HEK293 (cell line): ENCODE measurements around the gene GIGYF1.

ENCODE experiments used
- CTCF ChIP-seq: fragments of 450-650 bp; formaldehyde crosslinking; IDR thresholded peaks from 2 replicates; pipeline ENCODE4 v1.5.1; 2016; ENCODE audit warnings: missing biosample characterization, missing genetic modification characterization
- PRDM2 ChIP-seq: fragments of 450-650 bp; formaldehyde crosslinking; IDR thresholded peaks from 2 replicates; pipeline ENCODE4 v1.5.1; 2016; ENCODE audit warnings: missing biosample characterization, missing genetic modification characterization, borderline replicate concordance
- ZBTB20 ChIP-seq: fragments of 450-650 bp; formaldehyde crosslinking; IDR thresholded peaks from 2 replicates; pipeline ENCODE4 v1.5.1; 2016; ENCODE audit warnings: missing biosample characterization, missing genetic modification characterization
- ZNF214 ChIP-seq: fragments of 450-650 bp; formaldehyde crosslinking; IDR thresholded peaks from 2 replicates; pipeline ENCODE4 v1.5.1; 2017; ENCODE audit warnings: missing biosample characterization, mild to moderate bottlenecking, missing genetic modification characterization, borderline replicate concordance
- ZNF239 ChIP-seq: fragments of 450-650 bp; formaldehyde crosslinking; IDR thresholded peaks from 2 replicates; pipeline ENCODE4 v1.5.1; 2016; ENCODE audit warnings: missing biosample characterization, missing genetic modification characterization
- ZNF311 ChIP-seq: fragments of 450-650 bp; formaldehyde crosslinking; IDR thresholded peaks from 2 replicates; pipeline ENCODE4 v1.5.1; 2017; ENCODE audit warnings: missing biosample characterization, missing genetic modification characterization, borderline replicate concordance
- ZNF513 ChIP-seq: fragments of 450-650 bp; IDR thresholded peaks from 2 replicates; pipeline ENCODE4 v1.5.1; 2018; ENCODE audit warnings: missing biosample characterization, missing genetic modification characterization
- ZNF600 ChIP-seq: fragments of 450-650 bp; formaldehyde crosslinking; IDR thresholded peaks from 2 replicates; pipeline ENCODE4 v1.5.1; 2016; ENCODE audit warnings: missing biosample characterization, missing genetic modification characterization
- ZNF626 ChIP-seq: fragments of 450-650 bp; sonication (Bioruptor Pico); formaldehyde crosslinking; IDR thresholded peaks from 2 replicates; pipeline ENCODE4 v1.5.1; 2018; ENCODE audit warnings: missing biosample characterization, missing genetic modification characterization, inconsistent platforms
- ZNF629 ChIP-seq: fragments of 450-650 bp; formaldehyde crosslinking; IDR thresholded peaks from 2 replicates; pipeline ENCODE4 v1.5.1; 2017; ENCODE audit warnings: missing biosample characterization, missing genetic modification characterization
- ZNF664 ChIP-seq: fragments of 450-650 bp; formaldehyde crosslinking; IDR thresholded peaks from 2 replicates; pipeline ENCODE4 v1.5.1; 2016; ENCODE audit warnings: missing biosample characterization, missing genetic modification characterization
- ZNF777 ChIP-seq: fragments of 450-650 bp; formaldehyde crosslinking; IDR thresholded peaks from 2 replicates; pipeline ENCODE4 v1.5.1; 2017; ENCODE audit warnings: missing biosample characterization, missing genetic modification characterization, borderline replicate concordance
- ZNF830 ChIP-seq: fragments of 450-650 bp; IDR thresholded peaks from 2 replicates; pipeline ENCODE4 v1.5.0; 2018; ENCODE audit warnings: missing biosample characterization, missing genetic modification characterization, low read depth, mild to moderate bottlenecking, moderate library complexity

- TF ChIP-seq CTCF (tag by site-specific recombination) (no peak), ZBTB20 (no peak), ZNF830 (no peak), ZNF777 (no peak), ZNF600 (tag by site-specific recombination) (no peak), ZNF629 (no peak), ZNF664 (no peak), ZNF626 (tag by site-specific recombination) (no peak), ZNF311 (tag by site-specific recombination) (no peak), PRDM2 (tag by site-specific recombination) (no peak), ZNF513 (tag by site-specific recombination) (no peak), ZNF239 (tag by site-specific recombination) (no peak), ZNF214 (tag by site-specific recombination) (no peak)
Measured at GRCh38 chr7:100711369-100711768, 17.3 kb upstream of the GIGYF1 start.
